ENCODE results near the gene RS1. TPM values are rescaled to one million over a fixed set of nuclear protein-coding genes. Genes with fewer than 3 reads are reported as not detected.

RS1 gene
- total RNA-seq, 1 experiment from 2014 or later, result not detected

DNA sequence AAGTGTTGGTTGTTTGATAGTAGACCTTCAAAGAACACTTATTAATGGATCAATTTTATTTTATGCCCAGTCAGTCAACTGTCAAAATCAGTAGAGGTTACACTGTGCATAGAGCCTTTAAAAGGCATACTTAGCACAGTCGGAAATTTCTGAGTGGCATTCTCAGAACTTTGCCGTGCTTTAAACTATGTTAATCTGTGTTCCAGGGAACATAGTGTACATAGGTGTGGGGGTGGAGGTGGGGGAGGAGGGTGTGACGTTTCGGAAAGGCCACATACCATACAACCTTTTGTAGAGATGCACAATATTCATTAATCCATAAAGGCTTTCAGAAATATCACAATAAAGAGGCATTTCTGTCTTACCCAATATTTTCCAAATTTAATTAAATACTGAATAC, 75.8 kb downstream of the RS1 start:
- Histone ChIP-seq H3K27ac (ENCODE audit: low read length) (no peak overlapping the region), H3K79me2 (ENCODE audit: low read length) (no peaks in the 10 kb centered on the region), H3K27me3 (ENCODE audit: low read length) (no peaks in the 10 kb centered on the region), H3K9me3 (ENCODE audit: low read length) (no peaks in the 10 kb centered on the region), H3K4me3 (ENCODE audit: low read length) (no peak overlapping the region), H4K20me1 (ENCODE audit: low read length) (no peaks in the 10 kb centered on the region), H3F3A (ENCODE audit: low read length, unreplicated experiment) (no peaks in the 10 kb centered on the region), H3K9me2 (replicated peaks; ENCODE audit: low read length) (no peaks in the 10 kb centered on the region), H3K4me2 (ENCODE audit: low read length) (no peak overlapping the region), H3K9ac (ENCODE audit: low read length) (no peak overlapping the region), H3K36me3 (ENCODE audit: low read depth, low read length) (no peaks in the 10 kb centered on the region), H3K4me1 (ENCODE audit: insufficient read depth, low read length) (no peaks in the 10 kb centered on the region), H2AFZ (ENCODE audit: low read length) (no peak overlapping the region)
- ATAC-seq (no peak), DNase-seq (no peak)
- ChIA-PET POLR2A (ENCODE audit: unreplicated experiment) (no interaction called here), CTCF (no interaction called here)
- intact Hi-C loops (cut with micrococcal nuclease), result no loop called here
- TF ChIP-seq, protein P1, sequence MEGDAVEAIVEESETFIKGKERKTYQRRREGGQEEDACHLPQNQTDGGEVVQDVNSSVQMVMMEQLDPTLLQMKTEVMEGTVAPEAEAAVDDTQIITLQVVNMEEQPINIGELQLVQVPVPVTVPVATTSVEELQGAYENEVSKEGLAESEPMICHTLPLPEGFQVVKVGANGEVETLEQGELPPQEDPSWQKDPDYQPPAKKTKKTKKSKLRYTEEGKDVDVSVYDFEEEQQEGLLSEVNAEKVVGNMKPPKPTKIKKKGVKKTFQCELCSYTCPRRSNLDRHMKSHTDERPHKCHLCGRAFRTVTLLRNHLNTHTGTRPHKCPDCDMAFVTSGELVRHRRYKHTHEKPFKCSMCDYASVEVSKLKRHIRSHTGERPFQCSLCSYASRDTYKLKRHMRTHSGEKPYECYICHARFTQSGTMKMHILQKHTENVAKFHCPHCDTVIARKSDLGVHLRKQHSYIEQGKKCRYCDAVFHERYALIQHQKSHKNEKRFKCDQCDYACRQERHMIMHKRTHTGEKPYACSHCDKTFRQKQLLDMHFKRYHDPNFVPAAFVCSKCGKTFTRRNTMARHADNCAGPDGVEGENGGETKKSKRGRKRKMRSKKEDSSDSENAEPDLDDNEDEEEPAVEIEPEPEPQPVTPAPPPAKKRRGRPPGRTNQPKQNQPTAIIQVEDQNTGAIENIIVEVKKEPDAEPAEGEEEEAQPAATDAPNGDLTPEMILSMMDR (conservative IDR thresholded peaks at IDR 0.05; ENCODE audit: low read depth, low read length), result no peak
- BruUV-seq (replicated peaks), result no TSS peak

DNA sequence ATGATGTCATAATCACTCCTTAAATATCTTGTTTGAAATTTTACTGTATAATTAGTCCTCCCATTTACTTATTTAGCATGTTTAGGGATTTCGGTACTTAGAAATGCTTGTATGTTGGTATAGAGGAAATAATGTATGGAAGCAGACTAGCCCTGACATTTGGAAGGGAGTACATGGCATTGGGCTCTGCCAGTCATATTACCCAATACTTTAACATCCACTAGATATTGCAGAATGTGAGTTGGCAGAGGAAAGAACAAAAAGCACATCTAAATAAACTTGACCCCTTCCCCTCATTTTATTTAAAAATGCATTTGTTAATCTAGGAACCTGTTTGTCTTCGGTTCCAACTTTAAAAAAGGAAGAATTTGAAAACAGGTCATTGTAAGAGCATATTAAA, 77.8 kb downstream of the RS1 start:
- H3K27ac ChIP-seq (ENCODE audit: low read length), result no peak overlapping the region
- H3K9me2 ChIP-seq (replicated peaks; ENCODE audit: low read length), result no peaks in the 10 kb centered on the region
- H4K20me1 ChIP-seq (ENCODE audit: low read length), result no peaks in the 10 kb centered on the region
- no peaks in the 10 kb centered on the region for H3K36me3 ChIP-seq (ENCODE audit: low read depth, low read length)
- H2AFZ ChIP-seq (ENCODE audit: low read length), result no peak overlapping the region
- ATAC-seq (no peak), DNase-seq (no peak)
- no peaks in the 10 kb centered on the region for H3K27me3 ChIP-seq (ENCODE audit: low read length)
- H3F3A ChIP-seq (ENCODE audit: low read length, unreplicated experiment), result no peaks in the 10 kb centered on the region
- POLR2A ChIA-PET (ENCODE audit: unreplicated experiment), result no interaction called here
- no peak overlapping the region for H3K9ac ChIP-seq (ENCODE audit: low read length)
- H3K4me2 ChIP-seq (ENCODE audit: low read length), result no peak overlapping the region
- H3K4me1 ChIP-seq (ENCODE audit: insufficient read depth, low read length), result no peaks in the 10 kb centered on the region
- TF ChIP-seq EZH2 (IDR thresholded peaks at IDR 0.05; ENCODE audit: low read length, unreplicated experiment), result no peak
- TF ChIP-seq EZH2phosphoT487 (IDR thresholded peaks at IDR 0.05; ENCODE audit: borderline replicate concordance, low read length), result no peak
- H3K9me3 ChIP-seq (ENCODE audit: low read length), result no peaks in the 10 kb centered on the region
- H3K4me3 ChIP-seq (ENCODE audit: low read length), result no peak overlapping the region
- no peaks in the 10 kb centered on the region for H3K79me2 ChIP-seq (ENCODE audit: low read length)
- intact Hi-C loops (cut with micrococcal nuclease), result no loop called here
- BruUV-seq (replicated peaks), result no TSS peak
- CTCF ChIA-PET, result no interaction called here

DNA sequence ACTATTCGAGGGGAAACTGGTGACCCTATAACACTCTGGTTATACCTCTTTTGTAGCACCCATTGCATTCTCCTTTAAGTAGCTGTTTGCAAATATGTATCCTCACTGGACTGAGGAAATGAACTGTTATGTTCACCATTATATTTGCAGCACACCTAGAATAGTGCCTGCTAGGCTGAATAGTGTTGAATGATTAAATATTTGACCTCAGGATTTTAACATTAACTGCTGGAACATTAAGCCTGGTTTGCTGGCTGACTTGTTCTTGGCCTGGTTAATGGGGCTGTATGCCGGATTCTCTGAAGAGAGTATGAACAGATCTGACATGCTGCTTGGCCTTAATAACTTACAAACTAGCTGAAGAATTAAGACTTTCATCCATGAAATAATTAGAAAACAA, 80.1 kb downstream of the RS1 start:
- Histone ChIP-seq H3F3A (ENCODE audit: low read length, unreplicated experiment) (no peaks in the 10 kb centered on the region), H2AFZ (ENCODE audit: low read length) (no peak overlapping the region), H3K4me2 (ENCODE audit: low read length) (no peak overlapping the region), H3K9ac (ENCODE audit: low read length) (no peak overlapping the region), H3K9me3 (ENCODE audit: low read length) (no peaks in the 10 kb centered on the region), H3K4me1 (ENCODE audit: insufficient read depth, low read length) (no peaks in the 10 kb centered on the region), H4K20me1 (ENCODE audit: low read length) (no peaks in the 10 kb centered on the region), H3K4me3 (ENCODE audit: low read length) (no peak overlapping the region), H3K27me3 (ENCODE audit: low read length) (no peaks in the 10 kb centered on the region), H3K9me2 (replicated peaks; ENCODE audit: low read length) (no peaks in the 10 kb centered on the region), H3K27ac (ENCODE audit: low read length) (no peak overlapping the region), H3K36me3 (ENCODE audit: low read depth, low read length) (no peaks in the 10 kb centered on the region), H3K79me2 (ENCODE audit: low read length) (no peaks in the 10 kb centered on the region)
- TF ChIP-seq, protein P1 (conservative IDR thresholded peaks at IDR 0.05; ENCODE audit: low read depth, low read length), result no peak
- no peak for TF ChIP-seq EZH2 (IDR thresholded peaks at IDR 0.05; ENCODE audit: low read length, unreplicated experiment)
- no peak for TF ChIP-seq EZH2phosphoT487 (IDR thresholded peaks at IDR 0.05; ENCODE audit: borderline replicate concordance, low read length)
- ATAC-seq (no peak), DNase-seq (no peak)
- CTCF ChIA-PET, result no interaction called here
- intact Hi-C loops (cut with micrococcal nuclease), result no loop called here
- POLR2A ChIA-PET (ENCODE audit: unreplicated experiment), result no interaction called here
- no TSS peak for BruUV-seq (replicated peaks)

Other genes starting within 250 kb of the RS1 start
- gene CDKL5, start 246.5 kb downstream of the RS1 start, total RNA-seq (2014; rRNA removed), result 2.4 and 2.9 TPM in 2 replicates
- gene PPEF1, start 35.5 kb upstream of the RS1 start, total RNA-seq (2014; rRNA removed), result not detected in 2 replicates

All from PC-3 (cell line).